ENCODE measurements around the gene B3GAT1.
A peak's percentile ranks its signal among the peaks of the same experiment; 100 is the strongest.

The B3GAT1 gene

GRCh38 chr11:134389464-134390180, 22.4 kb downstream of the B3GAT1 start:
- no peak for DNase-seq

- no peak for DNase-seq
Observed at GRCh38 chr11:134388590-134388989, 23.5 kb downstream of the B3GAT1 start.

GRCh38 chr11:134387501-134387900, 24.5 kb downstream of the B3GAT1 start:
- no peak for DNase-seq

- no peak for DNase-seq
Observed at GRCh38 chr11:134386945-134387344, 25.1 kb downstream of the B3GAT1 start.

GRCh38 chr11:134385774-134386565, 26.1 kb downstream of the B3GAT1 start:
- DNase-seq: peak; percentile 40

GRCh38 chr11:134385171-134385570, 26.9 kb downstream of the B3GAT1 start:
- DNase-seq: no peak

- no peak for DNase-seq
Observed at GRCh38 chr11:134384406-134384805, 27.6 kb downstream of the B3GAT1 start.

GRCh38 chr11:134383576-134384221, 28.3 kb downstream of the B3GAT1 start:
- DNase-seq: no peak

- DNase-seq: no peak
Observed at GRCh38 chr11:134382830-134383229, 29.2 kb downstream of the B3GAT1 start.

- no peak for DNase-seq
Observed at GRCh38 chr11:134382257-134382656, 29.8 kb downstream of the B3GAT1 start.

- DNase-seq: no peak
Observed at GRCh38 chr11:134380785-134381184, 31.3 kb downstream of the B3GAT1 start.

- DNase-seq: no peak
Observed at GRCh38 chr11:134380229-134380628, 31.8 kb downstream of the B3GAT1 start.

GRCh38 chr11:134379241-134379640, 32.8 kb downstream of the B3GAT1 start:
- no peak for DNase-seq

GRCh38 chr11:134377876-134378275, 34.2 kb downstream of the B3GAT1 start:
- DNase-seq: no peak

GRCh38 chr11:134376150-134376921, 35.7 kb downstream of the B3GAT1 start:
- DNase-seq: no peak

GRCh38 chr11:134374891-134375550, 37.0 kb downstream of the B3GAT1 start:
- no peak for DNase-seq

- DNase-seq: no peak
Observed at GRCh38 chr11:134374171-134374570, 37.9 kb downstream of the B3GAT1 start.

- no peak for DNase-seq
Observed at GRCh38 chr11:134373591-134374052, 38.4 kb downstream of the B3GAT1 start.

- no peak for DNase-seq
Observed at GRCh38 chr11:134372961-134373360, 39.1 kb downstream of the B3GAT1 start.

- no peak for DNase-seq
Observed at GRCh38 chr11:134372536-134372935, 39.5 kb downstream of the B3GAT1 start.

- no peak for DNase-seq
Observed at GRCh38 chr11:134371436-134372185, 40.4 kb downstream of the B3GAT1 start.
